Testis (tissue), 2 donors: Measurements from ENCODE around the gene CACNB3.

ENCODE experiments used
- CTCF ChIP-seq, 3 experiments: fragments of 450-650 bp in 2 of 3; fragments of 200-600 bp in 1 of 3; sonication (generic) in 1 of 3; IDR thresholded peaks; one replicate each; pipeline ENCODE4 v1.5.1; 2016 to 2019; ENCODE audit warnings: antibody characterized with exemption in 3 of 3, mild to moderate bottlenecking in 2 of 3, moderate library complexity in 1 of 3
- POLR2A ChIP-seq: fragments of 450-650 bp; IDR thresholded peaks from one replicate; pipeline ENCODE4 v1.6.1; 2017; ENCODE audit warnings: antibody characterized with exemption, mild to moderate bottlenecking, moderate library complexity

GRCh38 chr12:48822139-48822538 is 3.8 kb downstream of the CACNB3 start:
- TF ChIP-seq CTCF (IDR thresholded peaks at IDR 0.05) = no peak
- TF ChIP-seq POLR2A = no peak
